LNCAP (cell line): ENCODE results near the gene NRCAM.

Experiments
- CTCF ChIP-seq: fragments of 450-650 bp; IDR thresholded peaks from 2 replicates; pipeline ENCODE4 v1.5.1; 2017; ENCODE audit warnings: mild to moderate bottlenecking

Gene NRCAM

GRCh38 chr7:108248821-108249220 is 207.4 kb downstream of the NRCAM start:
- no peak for TF ChIP-seq CTCF

GRCh38 chr7:108248418-108248817 is 207.8 kb downstream of the NRCAM start:
- TF ChIP-seq CTCF, result no peak

GRCh38 chr7:108247614-108248013 is 208.6 kb downstream of the NRCAM start:
- TF ChIP-seq CTCF, result no peak

- TF ChIP-seq CTCF, result no peak
Observed at GRCh38 chr7:108246227-108246837, 209.9 kb downstream of the NRCAM start.

- no peak for TF ChIP-seq CTCF
Observed at GRCh38 chr7:108245523-108246226, 210.6 kb downstream of the NRCAM start.

GRCh38 chr7:108244110-108244509 is 212.1 kb downstream of the NRCAM start:
- TF ChIP-seq CTCF, result no peak

- TF ChIP-seq CTCF, result no peak
Observed at GRCh38 chr7:108239501-108240225, 216.6 kb downstream of the NRCAM start.
